OCI-LY1 (cell line): Measurements from ENCODE around the gene ZBTB16.

Experiments
- H2AFZ ChIP-seq: fragments of 200-600 bp; sonication (generic), shearing (Covaris generic); 2 replicates; pipeline ENCODE4 v1.6.0; 2014; ENCODE audit warnings: antibody characterized with exemption, mild to moderate bottlenecking, low read length
- H3F3A ChIP-seq: fragments of 200-600 bp; sonication (generic), shearing (Covaris generic); 2 replicates; pipeline ENCODE4 v1.6.0; 2014; ENCODE audit warnings: mild to moderate bottlenecking, antibody characterized with exemption, low read length, moderate library complexity; ENCODE audit not compliant: insufficient read depth
- H3K27ac ChIP-seq: fragments of 200-600 bp; sonication (generic); 2 replicates; pipeline ENCODE4 v1.5.1; 2014; ENCODE audit warnings: low read length, mixed run types, mild to moderate bottlenecking, low read depth; ENCODE audit not compliant: poor library complexity, severe bottlenecking
- H3K27me3 ChIP-seq: fragments of 200-600 bp; sonication (generic); 2 replicates; pipeline ENCODE4 v1.6.0; 2014; ENCODE audit warnings: antibody characterized with exemption, mild to moderate bottlenecking, low read length, moderate library complexity; ENCODE audit not compliant: insufficient read depth
- H3K36me3 ChIP-seq: fragments of 200-600 bp; sonication (generic); 2 replicates; pipeline ENCODE4 v1.6.1; 2014; ENCODE audit warnings: mild to moderate bottlenecking, antibody characterized with exemption, low read length, moderate library complexity, mixed read lengths; ENCODE audit not compliant: insufficient read depth
- H3K4me1 ChIP-seq: fragments of 200-600 bp; sonication (generic); 2 replicates; pipeline ENCODE4 v1.5.1; 2014; ENCODE audit warnings: mild to moderate bottlenecking, low read length, moderate library complexity; ENCODE audit not compliant: insufficient read depth, severe bottlenecking
- H3K4me2 ChIP-seq: fragments of 200-600 bp; sonication (generic), shearing (Covaris generic); 2 replicates; pipeline ENCODE4 v1.6.1; 2014; ENCODE audit warnings: low read length
- H3K4me3 ChIP-seq: fragments of 200-600 bp; sonication (generic); 2 replicates; pipeline ENCODE4 v1.5.1; 2014; ENCODE audit warnings: low read length, low read depth, mild to moderate bottlenecking, mixed read lengths; ENCODE audit not compliant: poor library complexity, severe bottlenecking
- H3K79me2 ChIP-seq: fragments of 200-600 bp; shearing (Covaris generic); 2 replicates; pipeline ENCODE4 v1.6.1; 2016; ENCODE audit warnings: mixed run types, low read length, mixed read lengths; ENCODE audit not compliant: insufficient read depth
- H3K9ac ChIP-seq: fragments of 200-600 bp; sonication (generic), shearing (Covaris generic); 2 replicates; pipeline ENCODE4 v1.6.1; 2014; ENCODE audit warnings: mild to moderate bottlenecking, low read length, mixed read lengths
- H3K9me2 ChIP-seq: fragments of 200-600 bp; sonication (generic), shearing (Covaris generic); 2 replicates; pipeline ENCODE4 v1.6.1; 2014; ENCODE audit warnings: low read depth, mild to moderate bottlenecking, low read length, mixed read lengths
- H3K9me3 ChIP-seq: fragments of 200-600 bp; shearing (Covaris generic); 2 replicates; pipeline ENCODE4 v1.6.1; 2014; ENCODE audit warnings: low read length, mixed read lengths
- H4K20me1 ChIP-seq: fragments of 200-600 bp; sonication (generic), shearing (Covaris generic); 2 replicates; pipeline ENCODE4 v1.6.0; 2016; ENCODE audit warnings: mild to moderate bottlenecking, low read length; ENCODE audit not compliant: insufficient read depth
- CTCF ChIP-seq: fragments of 200-600 bp; sonication (generic), shearing (Covaris generic); IDR thresholded peaks from 2 replicates; pipeline ENCODE4 v1.5.1; 2017; ENCODE audit warnings: mild to moderate bottlenecking, antibody characterized with exemption, low read length, moderate library complexity, mixed read lengths
- EZH2 ChIP-seq: fragments of 200-600 bp; sonication (generic), shearing (Covaris generic); IDR thresholded peaks from 2 replicates; pipeline ENCODE4 v1.8.0; 2017; ENCODE audit warnings: borderline replicate concordance, mixed run types, mild to moderate bottlenecking, antibody characterized with exemption, low read length, moderate library complexity, mixed read lengths

The ZBTB16 gene

GRCh38 chr11:114287154-114287553 lies 227.6 kb downstream of the ZBTB16 start:
- Histone ChIP-seq H3K9ac (no peak overlapping the region), H3K4me1 (no peaks in the 10 kb centered on the region), H3K4me3 (no peak overlapping the region), H4K20me1 (no peaks in the 10 kb centered on the region), H3K27ac (no peak overlapping the region), H3K9me3 (no peaks in the 10 kb centered on the region), H3K79me2 (no peaks in the 10 kb centered on the region), H3K36me3 (no peaks in the 10 kb centered on the region), H2AFZ (no peak overlapping the region), H3K27me3 (no peaks in the 10 kb centered on the region), H3K4me2 (no peak overlapping the region), H3F3A (no peaks in the 10 kb centered on the region), H3K9me2 (no peaks in the 10 kb centered on the region)
- TF ChIP-seq EZH2: no peak
- TF ChIP-seq CTCF: no peak

GRCh38 chr11:114288136-114288535 lies 228.6 kb downstream of the ZBTB16 start:
- Histone ChIP-seq H3K4me3 (no peak overlapping the region), H3K9me2 (no peaks in the 10 kb centered on the region), H3K27ac (no peak overlapping the region), H3K9ac (no peak overlapping the region), H3K27me3 (no peaks in the 10 kb centered on the region), H3K36me3 (no peaks in the 10 kb centered on the region), H2AFZ (no peak overlapping the region), H3K9me3 (no peaks in the 10 kb centered on the region), H3F3A (no peaks in the 10 kb centered on the region), H3K79me2 (no peaks in the 10 kb centered on the region), H3K4me2 (no peak overlapping the region), H3K4me1 (no peaks in the 10 kb centered on the region), H4K20me1 (no peaks in the 10 kb centered on the region)
- no peak for TF ChIP-seq CTCF
- no peak for TF ChIP-seq EZH2

- Histone ChIP-seq H2AFZ (no peak overlapping the region), H3K4me2 (no peak overlapping the region), H3K4me3 (no peak overlapping the region), H3K9ac (no peak overlapping the region), H3K27ac (no peak overlapping the region), H3K4me1 (no peaks in the 10 kb centered on the region), H3K36me3 (no peaks in the 10 kb centered on the region), H3K9me3 (no peaks in the 10 kb centered on the region), H3K9me2 (no peaks in the 10 kb centered on the region), H4K20me1 (no peaks in the 10 kb centered on the region), H3K79me2 (no peaks in the 10 kb centered on the region), H3F3A (no peaks in the 10 kb centered on the region), H3K27me3 (no peaks in the 10 kb centered on the region)
- TF ChIP-seq EZH2: no peak
- TF ChIP-seq CTCF: no peak
Measured at GRCh38 chr11:114289779-114290178, 230.3 kb downstream of the ZBTB16 start.
